GM12891 (cell line): ENCODE measurements around the gene OR52N2.

ENCODE experiments used
- PAX5 ChIP-seq: IDR thresholded peaks from 2 replicates; pipeline ENCODE4 v1.6.1; 2011; ENCODE audit warnings: low read length, moderate library complexity, mild to moderate bottlenecking; ENCODE audit not compliant: insufficient read depth, severe bottlenecking
- POLR2A ChIP-seq: IDR thresholded peaks from 2 replicates; pipeline ENCODE4 v1.6.1; 2011; ENCODE audit warnings: low read depth, low read length, control low read depth
- POLR2AphosphoS5 ChIP-seq: IDR thresholded peaks from 2 replicates; pipeline ENCODE4 v1.6.1; 2011; ENCODE audit warnings: low read depth, low read length, control low read depth
- POU2F2 ChIP-seq: IDR thresholded peaks from 2 replicates; pipeline ENCODE4 v1.6.1; 2011; ENCODE audit warnings: low read depth, mild to moderate bottlenecking, control low read depth, low read length, moderate library complexity
- SPI1 ChIP-seq: IDR thresholded peaks from 2 replicates; pipeline ENCODE4 v1.6.1; 2011; ENCODE audit warnings: low read depth, low read length, control low read depth
- TAF1 ChIP-seq: IDR thresholded peaks from 2 replicates; pipeline ENCODE4 v1.6.1; 2011; ENCODE audit warnings: low read depth, low read length, control low read depth

DNA sequence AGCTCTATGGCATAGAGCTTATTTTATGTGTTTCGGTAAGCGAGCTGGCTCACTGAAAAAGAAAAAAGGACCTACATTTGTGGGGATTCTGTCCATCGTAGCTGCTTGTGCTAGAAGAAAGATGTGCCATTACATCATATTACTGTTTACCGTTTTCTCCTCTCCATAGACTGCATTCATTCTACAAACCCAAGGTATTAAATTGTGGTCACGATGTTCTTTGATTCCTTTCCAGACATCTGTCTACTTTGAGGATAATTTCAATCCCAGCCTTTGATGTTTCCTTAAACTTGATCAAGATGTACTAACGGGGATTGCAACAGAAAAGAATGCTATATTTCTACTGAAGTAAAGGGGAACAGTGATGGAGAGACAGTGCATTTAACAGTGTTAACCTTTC, 12.2 kb upstream of the OR52N2 start:
- TF ChIP-seq POLR2A (no peak), TAF1 (no peak), POLR2AphosphoS5 (no peak), POU2F2 (no peak), SPI1 (no peak), PAX5 (no peak)
